Stimulated activated memory B cell treated with anti-CD40 and anti-IgM and Interleukin-4, amounts not matched to agents 10 μg/mL and 1 μg/mL and 100 μg/mL, for 72 hours (primary cell): Measurements from ENCODE around the gene CRAT.
"Not testable (repeated sequence)": the region's sequence is repeated elsewhere in the genome, so short reads cannot be mapped to it uniquely, and the experiment has no call there.

Experiments used
- ATAC-seq: fragments of 150-1000 bp; cut with Tn5 transposase; 2 replicates; pipeline ENCODE4 v1.10.0; 2021
- H3K27ac Mint-ChIP-seq: one replicate; pipeline ENCODE4 v1.8.0; 2022; ENCODE audit warnings: mild to moderate bottlenecking, mixed read lengths
- H3K27me3 Mint-ChIP-seq: one replicate; pipeline ENCODE4 v1.8.0; 2022; ENCODE audit warnings: mixed read lengths
- H3K36me3 Mint-ChIP-seq: one replicate; pipeline ENCODE4 v1.8.0; 2022; ENCODE audit warnings: mixed read lengths
- H3K4me1 Mint-ChIP-seq: one replicate; pipeline ENCODE4 v1.8.0; 2022; ENCODE audit warnings: mixed read lengths
- H3K4me3 Mint-ChIP-seq: one replicate; pipeline ENCODE4 v1.8.0; 2022; ENCODE audit warnings: mild to moderate bottlenecking, moderate library complexity, mixed read lengths
- H3K9me3 Mint-ChIP-seq: one replicate; pipeline ENCODE4 v1.8.0; 2022; ENCODE audit warnings: mixed read lengths

CRAT gene

DNA sequence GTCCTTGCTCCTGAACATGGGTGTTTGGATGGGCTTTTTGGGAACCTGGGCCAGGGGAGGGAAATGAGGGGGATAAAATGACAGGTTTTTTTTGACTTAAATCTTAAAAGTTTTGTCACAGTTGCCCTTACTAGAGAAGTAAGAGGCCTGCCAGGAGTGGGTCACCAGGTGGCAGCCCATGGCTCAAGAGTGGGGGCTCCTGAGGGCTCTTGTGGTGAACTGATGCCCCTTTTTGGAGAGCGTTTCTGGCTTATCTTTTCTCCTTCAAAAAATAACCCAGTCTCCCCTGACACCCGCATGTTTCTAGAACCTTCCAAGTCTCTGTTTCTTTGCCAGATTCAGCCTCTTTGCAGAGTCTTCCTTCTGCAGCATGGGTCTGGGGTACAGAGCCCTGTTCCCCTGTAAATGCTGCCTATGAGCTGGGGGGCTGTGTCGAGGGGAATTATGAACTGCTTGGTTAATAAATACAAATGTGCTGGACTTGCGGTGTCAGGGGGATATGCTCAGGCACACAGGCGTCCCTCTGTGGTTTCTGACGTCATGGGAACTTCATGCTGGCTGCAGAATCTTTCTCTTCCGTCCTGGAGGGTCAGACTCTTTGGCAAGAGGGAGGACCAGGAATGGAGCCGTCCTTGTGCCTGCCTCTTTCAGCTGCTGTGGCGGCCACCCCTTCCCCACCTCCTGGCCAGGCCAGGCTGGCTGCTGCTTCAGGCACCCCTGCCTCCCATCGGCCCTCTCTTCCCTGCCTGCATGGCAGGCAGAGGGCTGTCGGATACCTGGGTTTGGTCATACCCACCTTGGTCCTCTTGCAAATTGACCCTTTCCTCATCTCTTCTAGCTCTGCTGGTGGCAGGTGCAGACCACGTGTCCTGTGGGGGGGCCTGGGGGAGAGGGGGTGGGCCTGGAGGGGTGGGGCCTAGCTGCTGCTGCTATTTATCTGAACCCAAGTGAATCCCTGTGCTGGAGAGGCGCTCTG, 30.8 kb upstream of the CRAT start:
- no peak for ATAC-seq
- Mint-ChIP-seq H3K27me3 (no peaks in the 10 kb centered on the region), H3K4me3 (peak overlapping the region; percentile 89), H3K4me1 (peaks cover 56% of the 10 kb centered on the region), H3K27ac (peak overlapping the region; percentile 99), H3K9me3 (no peaks in the 10 kb centered on the region), H3K36me3 (peaks cover 33% of the 10 kb centered on the region)

DNA sequence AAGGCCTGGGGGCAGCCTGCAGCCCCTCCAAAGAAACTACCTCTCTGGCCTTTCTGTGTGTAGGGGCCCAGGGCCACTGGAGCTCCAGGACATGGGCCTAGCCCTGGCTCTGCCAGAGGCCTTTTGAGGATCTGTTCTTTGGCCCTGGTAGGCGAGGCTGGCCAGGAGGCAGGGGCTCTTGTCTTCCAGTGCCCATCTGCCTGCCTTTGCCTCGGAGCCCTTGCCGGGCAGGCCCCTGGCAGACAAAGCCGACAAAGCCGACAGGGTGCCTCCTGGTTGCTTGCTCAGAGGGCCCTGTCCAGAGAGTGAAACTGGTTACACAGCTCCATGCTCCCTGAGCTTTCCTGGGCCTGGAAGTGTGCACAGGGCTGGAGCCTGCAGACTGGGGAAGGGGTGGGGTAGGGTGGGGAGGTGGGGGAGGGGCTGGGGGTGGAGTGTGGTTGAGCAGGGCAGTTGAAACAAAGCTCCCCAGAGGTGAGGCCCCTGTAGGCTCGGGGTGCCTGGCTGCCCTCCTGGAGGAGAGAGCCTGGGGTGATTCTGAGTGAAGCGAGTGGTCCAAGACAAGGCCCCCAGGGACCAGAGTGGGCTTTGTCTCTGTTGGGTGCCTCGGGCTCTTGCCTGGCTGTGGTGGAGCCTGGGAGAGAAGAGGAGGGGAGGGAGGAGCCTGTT, 29.9 kb upstream of the CRAT start:
- Mint-ChIP-seq H3K4me3 (peak overlapping the region; percentile 89), H3K27me3 (no peaks in the 10 kb centered on the region), H3K27ac (peak overlapping the region; percentile 99), H3K9me3 (no peaks in the 10 kb centered on the region), H3K36me3 (peaks cover 31% of the 10 kb centered on the region), H3K4me1 (peaks cover 56% of the 10 kb centered on the region)
- ATAC-seq = peak; percentile 59

DNA sequence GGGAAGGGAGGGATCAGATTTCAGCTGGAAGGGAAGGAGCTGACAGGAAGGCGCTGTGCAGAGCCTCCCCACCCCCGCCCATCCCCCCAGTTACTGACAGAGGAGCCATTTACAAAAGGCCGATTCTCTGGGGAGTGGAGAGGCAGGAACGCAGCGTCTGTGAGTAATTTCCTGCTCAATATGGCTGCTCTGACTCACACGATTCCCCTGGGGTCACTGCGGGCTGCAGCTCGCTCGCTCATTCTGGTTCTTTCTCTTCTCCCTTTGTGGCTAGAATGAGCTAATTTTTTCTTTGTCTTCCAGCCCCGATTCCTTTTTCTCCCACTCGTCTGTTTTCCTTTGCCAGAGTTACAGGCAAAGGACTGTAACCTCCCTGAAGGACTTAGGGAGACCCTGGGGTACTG, 29.4 kb upstream of the CRAT start:
- ATAC-seq = peak; percentile 95
- Mint-ChIP-seq H3K9me3 (no peaks in the 10 kb centered on the region), H3K36me3 (peaks cover 31% of the 10 kb centered on the region), H3K4me1 (peaks cover 56% of the 10 kb centered on the region), H3K27ac (peak overlapping the region; percentile 99), H3K27me3 (no peaks in the 10 kb centered on the region), H3K4me3 (peak overlapping the region; percentile 89)

- H3K27me3 Mint-ChIP-seq = no peaks in the 10 kb centered on the region
- H3K4me1 Mint-ChIP-seq = peaks cover 56% of the 10 kb centered on the region
- H3K9me3 Mint-ChIP-seq = no peaks in the 10 kb centered on the region
- peak; percentile 75 for ATAC-seq
- H3K27ac Mint-ChIP-seq = peak overlapping the region; percentile 99
- peaks cover 31% of the 10 kb centered on the region for H3K36me3 Mint-ChIP-seq
- peak overlapping the region; percentile 89 for H3K4me3 Mint-ChIP-seq
These were observed 28.8 kb upstream of the CRAT start for GRCh38 chr9:129139233-129139992.

DNA sequence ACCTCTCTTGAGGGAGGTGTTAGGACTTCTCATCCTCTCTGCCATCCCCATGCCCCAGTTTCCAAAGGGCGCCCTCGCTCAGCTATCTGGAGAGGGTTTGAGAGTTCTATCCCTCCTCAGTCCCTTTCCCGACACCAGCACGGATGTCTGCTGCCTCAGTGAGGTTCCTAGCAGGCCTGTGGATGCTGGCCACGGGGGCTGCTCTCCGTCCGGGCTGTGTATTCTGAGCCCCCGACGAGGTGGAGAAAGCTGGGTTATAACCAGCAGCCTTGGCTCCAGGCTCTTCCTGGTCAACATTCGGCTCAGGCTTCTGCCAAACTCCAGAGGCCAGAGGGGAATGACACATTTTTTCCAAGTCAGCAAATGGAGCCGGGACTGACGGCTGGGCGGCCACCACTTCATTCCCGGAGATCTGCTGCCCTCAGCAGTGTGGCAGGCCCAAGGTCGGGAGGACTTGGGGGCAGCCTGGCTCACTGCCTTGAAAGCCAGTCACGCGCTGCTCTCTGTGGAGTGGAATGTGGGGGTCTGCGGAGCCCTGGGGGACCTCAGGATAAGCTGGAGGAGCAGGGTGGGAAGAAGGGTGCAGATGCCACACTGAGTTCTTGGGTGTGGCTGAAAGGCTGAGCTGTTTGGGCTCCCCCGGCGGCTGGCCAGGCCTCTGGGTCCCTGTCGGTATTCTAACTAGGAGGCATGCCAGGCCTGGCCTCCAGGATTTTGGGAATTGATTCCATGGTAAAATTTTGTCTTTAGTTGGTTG, 28.1 kb upstream of the CRAT start:
- peaks cover 28% of the 10 kb centered on the region for H3K36me3 Mint-ChIP-seq
- H3K27ac Mint-ChIP-seq = peak overlapping the region; percentile 99
- H3K4me1 Mint-ChIP-seq = peaks cover 50% of the 10 kb centered on the region
- no peaks in the 10 kb centered on the region for H3K27me3 Mint-ChIP-seq
- H3K4me3 Mint-ChIP-seq = no peak overlapping the region
- no peaks in the 10 kb centered on the region for H3K9me3 Mint-ChIP-seq
- ATAC-seq = no peak

- H3K4me1 Mint-ChIP-seq = peaks cover 44% of the 10 kb centered on the region
- H3K36me3 Mint-ChIP-seq = peaks cover 31% of the 10 kb centered on the region
- H3K9me3 Mint-ChIP-seq = no peaks in the 10 kb centered on the region
- H3K27me3 Mint-ChIP-seq = no peaks in the 10 kb centered on the region
- H3K4me3 Mint-ChIP-seq = no peak overlapping the region
- no peak overlapping the region for H3K27ac Mint-ChIP-seq
- no peak for ATAC-seq
These were observed 27.5 kb upstream of the CRAT start for GRCh38 chr9:129138144-129138462.

DNA sequence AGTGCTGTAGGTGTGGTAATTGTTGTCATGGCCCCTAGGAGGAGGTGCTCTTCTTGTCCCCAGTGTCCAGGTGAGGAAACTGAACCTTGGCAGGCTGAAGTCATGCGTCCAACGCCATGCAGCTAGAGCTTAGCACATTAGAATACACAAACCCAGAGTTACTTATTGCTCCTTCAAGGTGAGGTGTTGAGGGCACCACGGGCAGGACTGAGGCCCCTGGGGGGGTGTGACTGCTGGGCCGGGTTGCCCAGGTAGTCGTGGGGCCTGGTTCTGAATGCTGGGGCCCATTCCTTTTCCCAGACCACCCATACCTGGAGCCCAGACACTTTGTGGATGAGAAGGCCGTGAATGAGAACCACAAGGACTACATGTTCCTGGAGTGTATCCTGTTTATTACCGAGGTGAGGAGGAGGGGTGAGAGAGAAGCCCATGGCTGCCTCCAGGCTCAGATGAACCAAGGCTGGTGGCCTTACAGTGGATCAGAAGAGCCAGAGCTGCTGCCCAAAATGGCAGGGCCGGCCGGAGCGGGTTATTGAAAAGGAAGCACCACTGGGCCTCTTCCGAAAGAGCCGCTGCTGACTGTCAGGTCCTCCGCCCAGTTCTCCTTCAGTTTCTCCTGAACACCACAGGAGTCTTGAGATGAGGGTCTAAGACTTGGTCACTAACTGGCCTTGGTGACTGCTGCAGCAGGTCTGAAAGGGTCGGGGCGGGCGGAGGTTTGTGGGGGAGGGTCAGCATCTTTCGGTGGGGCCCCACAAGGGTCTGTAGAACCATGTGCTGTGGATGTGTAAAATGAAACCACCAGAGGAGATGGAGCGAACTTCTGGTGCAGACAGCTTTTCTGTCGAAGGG, 26.9 kb upstream of the CRAT start:
- peaks cover 31% of the 10 kb centered on the region for H3K36me3 Mint-ChIP-seq

GRCh38 chr9:129136446-129137035, 25.9 kb upstream of the CRAT start:
- Mint-ChIP-seq H3K27me3 (no peaks in the 10 kb centered on the region), H3K36me3 (peaks cover 31% of the 10 kb centered on the region), H3K4me3 (no peak overlapping the region), H3K9me3 (no peaks in the 10 kb centered on the region), H3K4me1 (peaks cover 34% of the 10 kb centered on the region), H3K27ac (no peak overlapping the region)
- ATAC-seq = no peak

More for the DNA sequence above, 26.9 kb upstream of the CRAT start:
- Mint-ChIP-seq H3K4me3 (no peak overlapping the region), H3K9me3 (no peaks in the 10 kb centered on the region), H3K4me1 (peaks cover 38% of the 10 kb centered on the region), H3K27me3 (no peaks in the 10 kb centered on the region), H3K27ac (no peak overlapping the region)
- ATAC-seq = no peak

DNA sequence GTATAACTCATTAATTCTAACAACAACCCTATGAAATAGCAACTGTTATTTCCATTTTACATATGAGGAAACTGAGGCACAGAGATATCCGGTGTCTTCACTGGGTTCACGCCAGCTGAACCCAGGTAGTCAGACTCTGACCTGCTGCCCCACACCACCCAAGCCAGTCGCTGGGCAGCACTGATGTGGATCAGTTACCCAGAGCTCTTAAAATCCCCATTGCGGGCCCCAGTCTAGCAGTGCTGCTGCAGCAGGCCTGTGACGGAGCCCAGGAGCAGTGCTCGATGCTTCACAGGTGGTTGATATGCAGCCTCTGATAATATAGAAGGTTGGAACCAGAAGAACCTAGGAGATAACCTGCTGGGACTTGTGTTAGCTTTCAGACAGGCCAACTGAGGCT, 24.9 kb upstream of the CRAT start:
- Mint-ChIP-seq H3K4me1 (peaks cover 26% of the 10 kb centered on the region), H3K27me3 (no peaks in the 10 kb centered on the region), H3K4me3 (no peak overlapping the region), H3K9me3 (no peaks in the 10 kb centered on the region), H3K36me3 (peaks cover 37% of the 10 kb centered on the region), H3K27ac (no peak overlapping the region)
- ATAC-seq = no peak

DNA sequence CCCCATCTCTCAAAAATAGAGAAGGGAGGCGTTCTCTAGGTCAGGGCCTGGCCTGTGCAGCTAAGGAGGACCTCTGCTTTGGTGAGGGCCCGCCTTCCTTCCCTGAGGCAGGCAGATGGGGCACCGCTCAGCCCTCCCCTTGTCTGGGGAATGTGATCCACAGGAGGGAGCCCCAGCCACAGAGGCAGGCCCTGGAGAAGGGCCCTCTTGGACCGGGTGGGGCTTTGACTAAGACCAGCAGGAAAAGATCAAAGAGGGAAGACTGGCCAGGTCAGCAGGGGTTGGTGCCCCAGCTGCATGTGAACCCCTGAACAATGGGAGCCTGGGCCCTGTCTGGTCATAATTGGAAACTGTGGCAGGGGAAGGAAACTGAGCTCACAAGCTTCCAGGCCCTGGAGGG, 22.5 kb upstream of the CRAT start:
- H3K9me3 Mint-ChIP-seq = no peaks in the 10 kb centered on the region
- H3K4me1 Mint-ChIP-seq = peaks cover 8% of the 10 kb centered on the region
- H3K27me3 Mint-ChIP-seq = no peaks in the 10 kb centered on the region
- peaks cover 38% of the 10 kb centered on the region for H3K36me3 Mint-ChIP-seq
- no peak overlapping the region for H3K27ac Mint-ChIP-seq
- ATAC-seq = no peak
- no peak overlapping the region for H3K4me3 Mint-ChIP-seq

DNA sequence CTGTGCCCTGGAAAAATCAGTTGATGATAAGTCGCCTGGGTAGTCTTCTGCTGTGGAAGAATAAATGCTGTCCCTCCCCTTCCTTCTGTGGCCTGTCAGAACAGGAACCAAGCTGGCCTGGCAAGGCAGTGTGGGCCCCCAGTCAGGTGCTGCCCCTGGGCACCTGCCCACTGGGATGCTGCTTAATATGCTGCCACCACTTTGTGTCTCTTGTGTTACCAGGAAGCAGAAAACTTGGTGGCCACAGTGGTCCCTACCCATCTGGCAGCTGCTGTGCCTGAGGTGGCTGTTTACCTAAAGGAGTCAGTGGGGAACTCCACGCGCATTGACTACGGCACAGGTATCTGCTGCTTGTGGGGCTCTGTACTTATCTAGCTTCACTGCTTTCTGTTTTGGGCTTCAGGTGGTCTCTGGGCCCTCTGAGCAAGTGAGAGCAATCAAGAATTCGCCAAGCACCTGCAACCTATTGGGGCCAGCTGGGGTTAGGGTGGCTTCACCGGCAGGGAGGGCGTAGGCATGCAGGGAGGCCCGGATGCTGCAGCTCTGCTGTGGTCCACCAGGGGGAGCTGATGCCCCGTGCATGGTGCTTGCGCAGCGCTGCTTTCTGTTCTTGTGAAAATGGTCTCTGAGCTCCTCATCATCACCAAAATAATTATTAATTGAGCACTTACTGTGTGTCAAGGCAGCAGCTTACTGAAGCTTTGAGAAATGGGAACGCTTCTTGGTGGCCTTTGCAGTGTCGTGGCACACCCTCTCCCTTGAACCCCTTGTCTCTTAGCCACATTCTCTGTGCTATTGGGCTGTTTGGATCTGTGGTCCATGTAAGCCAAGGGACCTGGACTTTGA, 20.9 kb upstream of the CRAT start:
- Mint-ChIP-seq H3K4me1 (peaks cover 19% of the 10 kb centered on the region), H3K9me3 (no peaks in the 10 kb centered on the region), H3K27me3 (no peaks in the 10 kb centered on the region), H3K27ac (no peak overlapping the region), H3K4me3 (no peak overlapping the region), H3K36me3 (peaks cover 30% of the 10 kb centered on the region)
- peak; percentile 95 for ATAC-seq

DNA sequence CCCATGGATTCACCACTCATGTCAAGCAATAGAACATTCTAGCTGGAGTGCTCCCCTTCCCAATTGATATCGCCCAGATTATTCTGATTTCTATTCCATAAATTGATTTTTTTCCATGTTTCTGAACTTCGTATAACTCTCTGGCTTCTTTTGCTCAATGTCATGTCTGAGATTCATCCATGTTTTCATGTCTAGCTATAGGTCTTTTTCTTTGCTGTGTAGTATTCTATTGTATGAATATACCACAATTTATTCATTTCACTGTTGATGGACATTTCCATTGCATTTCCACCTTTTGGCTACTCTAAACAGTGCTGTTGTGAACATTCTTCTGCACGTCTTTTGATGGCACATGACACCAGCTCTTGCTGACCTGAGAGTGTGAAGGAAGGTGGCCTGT, 20.2 kb upstream of the CRAT start:
- Mint-ChIP-seq H3K4me1 (peaks cover 21% of the 10 kb centered on the region), H3K27me3 (no peaks in the 10 kb centered on the region), H3K4me3 (no peak overlapping the region), H3K9me3 (no peaks in the 10 kb centered on the region), H3K27ac (no peak overlapping the region), H3K36me3 (peaks cover 26% of the 10 kb centered on the region)
- no peak for ATAC-seq

- ATAC-seq, H3K9me3 Mint-ChIP-seq, H3K4me3 Mint-ChIP-seq, H3K27me3 Mint-ChIP-seq, H3K27ac Mint-ChIP-seq: not testable (repeated sequence)
- H3K4me1 Mint-ChIP-seq = peaks cover 21% of the 10 kb centered on the region
- H3K36me3 Mint-ChIP-seq = peaks cover 26% of the 10 kb centered on the region
These were observed 19.7 kb upstream of the CRAT start for GRCh38 chr9:129130271-129130670.
